GM12892 (cell line): ENCODE results near the gene CD40.

ENCODE experiments used
- POLR2A ChIP-seq: IDR thresholded peaks from 2 replicates; pipeline ENCODE4 v1.6.1; 2011; ENCODE audit warnings: low read depth, low read length, control low read depth
- TAF1 ChIP-seq: IDR thresholded peaks from 2 replicates; pipeline ENCODE4 v1.6.1; 2011; ENCODE audit warnings: low read depth, mild to moderate bottlenecking, control low read depth, low read length, borderline replicate concordance

DNA sequence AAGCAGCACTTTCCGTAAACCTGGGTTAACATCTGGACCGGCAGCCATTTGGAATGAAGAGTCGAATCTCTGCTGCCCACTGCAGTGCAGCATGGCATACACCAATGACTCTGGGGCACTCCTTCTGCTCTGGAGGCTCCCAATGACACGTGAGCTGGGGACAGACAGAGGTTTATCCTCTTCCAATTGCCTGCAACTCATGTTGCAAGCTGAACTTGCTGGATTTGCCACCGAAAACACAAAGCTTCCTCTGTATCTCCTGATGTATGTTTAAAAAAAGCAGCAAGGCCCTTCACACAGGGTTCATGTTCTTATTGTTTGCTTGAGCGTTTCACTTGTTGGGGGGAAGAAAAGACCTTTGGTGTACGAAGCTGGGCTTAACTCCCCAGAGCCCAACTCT lies 39.2 kb upstream of the CD40 start:
- TF ChIP-seq POLR2A: no peak
- no peak for TF ChIP-seq TAF1
